Measurements from ENCODE around the gene DNMT3L. TPM values are rescaled to one million over a fixed set of nuclear protein-coding genes. Genes with fewer than 3 reads are reported as not detected.
A peak's percentile ranks its signal among the peaks of the same experiment; 100 is the strongest.
"Not testable (repeated sequence)": the region's sequence is repeated elsewhere in the genome, so short reads cannot be mapped to it uniquely, and the experiment has no call there.

DNMT3L gene
- total and polyA plus RNA-seq, 2 donors (not counting 1 experiment from before 2014, with no cell fraction given): not detected

DNA sequence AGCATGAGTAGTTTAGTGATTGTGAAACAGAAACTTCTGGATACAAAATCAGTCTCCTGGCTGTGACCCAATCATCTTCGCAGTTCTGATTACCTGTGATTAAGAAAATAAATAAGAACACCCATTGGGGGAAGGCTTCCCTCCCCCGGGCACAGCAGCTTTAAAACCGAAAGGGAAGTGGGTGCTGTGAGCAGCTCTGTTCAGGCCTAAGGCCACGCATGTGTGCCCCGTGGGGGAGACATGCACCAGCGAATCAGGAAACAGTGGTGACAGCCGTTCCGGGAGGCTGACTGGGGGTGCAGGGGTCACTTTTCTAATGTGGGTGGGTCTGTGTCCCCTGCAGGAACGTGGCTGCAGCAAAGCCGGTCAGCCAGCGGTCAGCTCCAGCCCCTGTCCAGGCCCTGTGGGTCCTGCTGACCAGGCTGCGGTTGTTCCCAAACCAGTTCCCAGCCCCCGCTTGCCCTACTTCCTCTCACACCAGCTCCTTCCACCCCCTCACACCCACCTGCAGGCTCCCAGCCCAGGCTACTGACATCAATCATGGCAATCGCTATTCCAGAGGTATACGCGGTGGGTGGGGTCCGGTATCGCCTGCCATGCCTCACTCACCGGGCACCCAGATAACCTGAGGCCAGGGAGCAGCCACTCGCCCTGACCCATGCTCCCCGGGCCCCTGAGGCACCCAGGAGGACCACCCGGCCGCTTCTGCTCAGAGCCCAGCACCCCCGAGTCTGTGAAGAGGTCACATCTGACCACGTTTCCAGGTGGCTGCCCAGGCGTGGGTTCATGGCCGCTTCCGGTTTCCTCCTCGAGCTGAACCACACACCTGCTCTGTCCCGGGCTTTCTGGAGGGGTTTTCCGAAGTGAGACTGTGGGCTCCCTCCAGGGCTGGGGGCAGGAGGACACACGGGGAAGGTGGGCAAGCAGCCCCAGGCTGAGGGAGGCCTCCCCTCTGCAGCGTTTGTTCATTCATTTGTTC lies 54.7 kb downstream of the DNMT3L start:
- WGBS (ENCODE audit: insufficient coverage): no CpG with 5 or more reads among the region's 33 CpGs
- H3K27ac ChIP-seq (ENCODE audit: low read length in 2 of 2); DNase-seq; intact Hi-C loops (cut with micrococcal nuclease); H3K4me2 ChIP-seq (replicated peaks; ENCODE audit: low read depth, low read length, poor library complexity, severe bottlenecking); POLR2A ChIA-PET; H3K4me3 Mint-ChIP-seq; H3K36me3 ChIP-seq (replicated peaks in 1 of 2; ENCODE audit: control extremely low read depth in 1 of 2, control insufficient read depth in 1 of 2, extremely low read depth in 1 of 2, insufficient read depth in 2 of 2, low read length in 1 of 2); H3K4me3 ChIP-seq (ENCODE audit: control extremely low read depth in 1 of 5, extremely low read depth in 1 of 5, insufficient read depth in 1 of 5, low read depth in 2 of 5, low read length in 4 of 5); H3K27me3 ChIP-seq (replicated peaks in 1 of 4; ENCODE audit: control extremely low read depth in 1 of 4, control insufficient read depth in 3 of 4, insufficient read depth in 4 of 4, low read length in 3 of 4); H3K4me1 ChIP-seq (ENCODE audit: control insufficient read depth in 2 of 2, insufficient read depth in 2 of 2, low read length in 2 of 2); H3K79me2 ChIP-seq (ENCODE audit: control insufficient read depth, insufficient read depth, low read length); H2AFZ ChIP-seq (ENCODE audit: insufficient read depth, low read depth, low read length, poor library complexity, severe bottlenecking); H3K27ac Mint-ChIP-seq; CTCF ChIA-PET; H3K9me3 Mint-ChIP-seq (ENCODE audit: insufficient read depth); H4K20me1 ChIP-seq (ENCODE audit: control insufficient read depth, insufficient read depth, low read length, poor library complexity, severe bottlenecking); H3K9me3 ChIP-seq (ENCODE audit: control extremely low read depth in 1 of 3, control insufficient read depth in 2 of 3, insufficient read depth in 1 of 3, low read length in 2 of 3); H3K4me1 Mint-ChIP-seq; H3K27me3 Mint-ChIP-seq; H3K9ac ChIP-seq (ENCODE audit: low read length): not testable (repeated sequence)
- ATAC-seq (ENCODE audit: low read depth): peak; percentile 78

DNA sequence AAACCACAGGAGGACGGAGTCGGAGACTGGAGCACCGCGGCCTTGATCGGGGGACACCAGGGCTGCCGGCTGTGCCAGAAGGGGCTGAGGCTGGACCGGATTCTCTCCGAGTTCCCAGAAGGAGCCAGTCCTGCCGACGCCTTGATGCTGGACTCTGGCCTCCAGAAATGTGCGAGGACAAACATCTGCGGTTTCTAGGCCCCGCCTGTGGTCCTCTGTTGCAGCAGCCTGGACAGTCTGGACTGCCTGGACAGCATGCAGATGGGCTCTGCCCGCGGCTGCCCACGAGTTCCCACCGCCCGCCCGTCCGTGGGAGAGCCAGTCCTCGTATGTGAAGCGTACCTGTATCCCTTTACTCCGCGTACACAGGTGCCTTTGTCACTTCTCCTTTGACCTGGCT lies 55.5 kb downstream of the DNMT3L start:
- H2AFZ ChIP-seq (ENCODE audit: insufficient read depth, low read depth, low read length, poor library complexity, severe bottlenecking); H3K9me3 Mint-ChIP-seq (ENCODE audit: insufficient read depth); H3K79me2 ChIP-seq (ENCODE audit: control insufficient read depth, insufficient read depth, low read length); H3K4me1 Mint-ChIP-seq; H3K4me3 Mint-ChIP-seq; H3K36me3 ChIP-seq (replicated peaks in 1 of 2; ENCODE audit: control extremely low read depth in 1 of 2, control insufficient read depth in 1 of 2, extremely low read depth in 1 of 2, insufficient read depth in 2 of 2, low read length in 1 of 2); H3K27me3 ChIP-seq (replicated peaks in 1 of 4; ENCODE audit: control extremely low read depth in 1 of 4, control insufficient read depth in 3 of 4, insufficient read depth in 4 of 4, low read length in 3 of 4); ATAC-seq (ENCODE audit: low read depth); H3K27ac ChIP-seq (ENCODE audit: low read length in 2 of 2); H3K27me3 Mint-ChIP-seq; CTCF ChIA-PET; H3K4me3 ChIP-seq (ENCODE audit: control extremely low read depth in 1 of 5, extremely low read depth in 1 of 5, insufficient read depth in 1 of 5, low read depth in 2 of 5, low read length in 4 of 5); H3K4me2 ChIP-seq (replicated peaks; ENCODE audit: low read depth, low read length, poor library complexity, severe bottlenecking); H3K27ac Mint-ChIP-seq; H3K4me1 ChIP-seq (ENCODE audit: control insufficient read depth in 2 of 2, insufficient read depth in 2 of 2, low read length in 2 of 2); H3K9me3 ChIP-seq (ENCODE audit: control extremely low read depth in 1 of 3, control insufficient read depth in 2 of 3, insufficient read depth in 1 of 3, low read length in 2 of 3); POLR2A ChIA-PET; DNase-seq; intact Hi-C loops (cut with micrococcal nuclease); H3K9ac ChIP-seq (ENCODE audit: low read length); H4K20me1 ChIP-seq (ENCODE audit: control insufficient read depth, insufficient read depth, low read length, poor library complexity, severe bottlenecking): not testable (repeated sequence)
- WGBS (ENCODE audit: insufficient coverage): no CpG with 5 or more reads among the region's 24 CpGs

DNA sequence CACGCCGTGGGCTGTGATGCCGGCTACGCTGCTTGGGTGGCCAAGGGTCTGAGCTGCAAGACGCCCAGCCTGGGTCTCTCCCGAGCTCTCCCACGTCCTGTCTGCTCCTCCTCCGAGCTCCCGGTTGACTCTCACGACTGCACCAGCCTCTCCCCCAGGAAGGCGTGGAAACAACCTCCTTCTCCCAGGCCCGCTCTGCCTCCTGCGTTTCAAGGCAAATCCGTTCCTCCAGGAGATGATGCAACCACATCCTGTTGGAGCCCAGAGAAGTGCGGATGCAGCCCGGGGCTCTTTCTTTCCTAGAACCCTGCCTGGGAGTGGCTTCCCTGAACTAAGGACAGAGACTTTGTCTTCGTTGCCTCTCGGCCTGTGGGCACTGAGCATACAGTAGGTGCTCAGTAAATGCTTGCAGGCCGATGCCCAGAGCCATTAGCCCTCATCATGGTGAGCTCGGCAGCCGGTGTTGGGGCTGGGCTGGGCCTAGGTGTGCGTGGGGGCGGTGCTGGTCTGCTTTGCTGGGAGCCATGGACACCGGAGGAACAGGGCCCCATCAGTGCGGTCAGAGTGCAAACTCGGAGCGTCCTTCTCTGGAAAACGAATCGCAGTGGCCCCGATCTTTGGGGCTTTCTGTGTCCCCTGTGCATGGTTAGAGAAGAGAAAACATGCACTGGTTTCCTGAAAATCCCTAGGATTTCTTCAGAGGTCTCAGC lies 59.0 kb downstream of the DNMT3L start:
- CTCF ChIA-PET; H3K27ac Mint-ChIP-seq; H2AFZ ChIP-seq (ENCODE audit: insufficient read depth, low read depth, low read length, poor library complexity, severe bottlenecking); H3K9me3 ChIP-seq (ENCODE audit: control extremely low read depth in 1 of 3, control insufficient read depth in 2 of 3, insufficient read depth in 1 of 3, low read length in 2 of 3); H3K27ac ChIP-seq (ENCODE audit: low read length in 2 of 2); H3K4me2 ChIP-seq (replicated peaks; ENCODE audit: low read depth, low read length, poor library complexity, severe bottlenecking); H3K4me3 ChIP-seq (ENCODE audit: control extremely low read depth in 1 of 5, extremely low read depth in 1 of 5, insufficient read depth in 1 of 5, low read depth in 2 of 5, low read length in 4 of 5); POLR2A ChIA-PET; H3K4me1 ChIP-seq (ENCODE audit: control insufficient read depth in 2 of 2, insufficient read depth in 2 of 2, low read length in 2 of 2); H3K9me3 Mint-ChIP-seq (ENCODE audit: insufficient read depth); H4K20me1 ChIP-seq (ENCODE audit: control insufficient read depth, insufficient read depth, low read length, poor library complexity, severe bottlenecking); intact Hi-C loops (cut with micrococcal nuclease); DNase-seq; H3K27me3 Mint-ChIP-seq; H3K9ac ChIP-seq (ENCODE audit: low read length); H3K36me3 ChIP-seq (replicated peaks in 1 of 2; ENCODE audit: control extremely low read depth in 1 of 2, control insufficient read depth in 1 of 2, extremely low read depth in 1 of 2, insufficient read depth in 2 of 2, low read length in 1 of 2); H3K4me3 Mint-ChIP-seq; H3K27me3 ChIP-seq (replicated peaks in 1 of 4; ENCODE audit: control extremely low read depth in 1 of 4, control insufficient read depth in 3 of 4, insufficient read depth in 4 of 4, low read length in 3 of 4); H3K79me2 ChIP-seq (ENCODE audit: control insufficient read depth, insufficient read depth, low read length); ATAC-seq (ENCODE audit: low read depth): not testable (repeated sequence)
- peaks cover 12% of the 10 kb centered on the region for H3K4me1 Mint-ChIP-seq
- no CpG with 5 or more reads among the region's 30 CpGs for WGBS (ENCODE audit: insufficient coverage)

DNA sequence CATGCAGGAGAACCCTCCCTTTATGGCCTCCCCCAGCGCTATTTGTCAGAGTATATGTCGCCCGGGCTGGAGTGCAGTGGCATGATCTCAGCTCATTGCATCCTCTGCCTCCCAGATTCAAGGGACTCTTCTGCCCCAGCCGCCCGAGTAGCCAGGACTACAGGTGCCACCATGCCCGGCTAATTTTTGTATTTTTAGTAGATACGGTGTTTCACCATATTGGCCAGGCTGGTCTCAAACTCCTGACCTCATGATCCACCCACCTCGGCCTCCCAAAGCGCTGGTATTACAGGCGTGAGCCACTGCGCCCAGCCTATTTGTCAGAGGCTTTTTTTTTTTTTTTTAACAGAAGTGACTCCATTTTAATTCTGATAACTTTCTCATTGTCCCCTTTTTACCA lies 61.7 kb downstream of the DNMT3L start:
- H3K9ac ChIP-seq (ENCODE audit: low read length); H3K4me3 Mint-ChIP-seq; H3K36me3 ChIP-seq (replicated peaks in 1 of 2; ENCODE audit: control extremely low read depth in 1 of 2, control insufficient read depth in 1 of 2, extremely low read depth in 1 of 2, insufficient read depth in 2 of 2, low read length in 1 of 2); H3K4me3 ChIP-seq (ENCODE audit: control extremely low read depth in 1 of 5, extremely low read depth in 1 of 5, insufficient read depth in 1 of 5, low read depth in 2 of 5, low read length in 4 of 5); intact Hi-C loops (cut with micrococcal nuclease); H2AFZ ChIP-seq (ENCODE audit: insufficient read depth, low read depth, low read length, poor library complexity, severe bottlenecking); CTCF ChIA-PET; H3K27ac ChIP-seq (ENCODE audit: low read length in 2 of 2); H4K20me1 ChIP-seq (ENCODE audit: control insufficient read depth, insufficient read depth, low read length, poor library complexity, severe bottlenecking); H3K9me3 Mint-ChIP-seq (ENCODE audit: insufficient read depth); H3K4me2 ChIP-seq (replicated peaks; ENCODE audit: low read depth, low read length, poor library complexity, severe bottlenecking); H3K27me3 ChIP-seq (replicated peaks in 1 of 4; ENCODE audit: control extremely low read depth in 1 of 4, control insufficient read depth in 3 of 4, insufficient read depth in 4 of 4, low read length in 3 of 4); H3K79me2 ChIP-seq (ENCODE audit: control insufficient read depth, insufficient read depth, low read length); H3K9me3 ChIP-seq (ENCODE audit: control extremely low read depth in 1 of 3, control insufficient read depth in 2 of 3, insufficient read depth in 1 of 3, low read length in 2 of 3); DNase-seq; H3K27me3 Mint-ChIP-seq; ATAC-seq (ENCODE audit: low read depth); POLR2A ChIA-PET: not testable (repeated sequence)
- peak overlapping the region; percentile 50 for H3K27ac Mint-ChIP-seq
- H3K4me1 ChIP-seq (ENCODE audit: control insufficient read depth in 2 of 2, insufficient read depth in 2 of 2, low read length in 2 of 2): peaks cover 0 to 12% of the 10 kb centered on the region in 2 donors
- peaks cover 19% of the 10 kb centered on the region for H3K4me1 Mint-ChIP-seq
- WGBS (ENCODE audit: insufficient coverage): 100% methylated on average over 5 of the region's 11 CpGs

Data from B cell (primary cell).